Loucy (cell line): ENCODE results near the gene SPOCK3.

ENCODE experiments used
- H2AFZ ChIP-seq: fragments of 200-600 bp; sonication (generic); 2 replicates; pipeline ENCODE4 v1.6.0; 2016; ENCODE audit warnings: antibody characterized with exemption, mild to moderate bottlenecking, low read length, moderate library complexity
- H3F3A ChIP-seq: fragments of 200-600 bp; 2 replicates; pipeline ENCODE4 v1.6.0; 2016; ENCODE audit warnings: antibody characterized with exemption, low read depth, mild to moderate bottlenecking
- H3K27me3 ChIP-seq: fragments of 200-600 bp; sonication (generic); 2 replicates; pipeline ENCODE4 v1.6.1; 2014; ENCODE audit warnings: low read length, mild to moderate bottlenecking; ENCODE audit not compliant: insufficient read depth, poor library complexity, severe bottlenecking
- H3K36me3 ChIP-seq: fragments of 200-600 bp; sonication (generic); 2 replicates; pipeline ENCODE4 v1.6.1; 2016; ENCODE audit warnings: low read length; ENCODE audit not compliant: insufficient read depth
- H3K4me1 ChIP-seq: fragments of 200-600 bp; sonication (generic); 2 replicates; pipeline ENCODE4 v1.5.1; 2014; ENCODE audit warnings: low read length, mild to moderate bottlenecking; ENCODE audit not compliant: insufficient read depth, poor library complexity, severe bottlenecking
- H3K4me2 ChIP-seq: fragments of 200-600 bp; sonication (generic); 2 replicates; pipeline ENCODE4 v1.6.0; 2014; ENCODE audit warnings: antibody characterized with exemption, low read length, low read depth, mild to moderate bottlenecking; ENCODE audit not compliant: poor library complexity, severe bottlenecking
- H3K4me3 ChIP-seq: fragments of 200-600 bp; sonication (generic); 2 replicates; pipeline ENCODE4 v1.5.1; 2014; ENCODE audit warnings: low read length, mild to moderate bottlenecking, mixed read lengths; ENCODE audit not compliant: poor library complexity, severe bottlenecking
- H3K79me2 ChIP-seq: fragments of 200-600 bp; sonication (generic); 2 replicates; pipeline ENCODE4 v1.6.1; 2014; ENCODE audit warnings: low read length; ENCODE audit not compliant: insufficient read depth
- H3K9ac ChIP-seq: fragments of 200-600 bp; sonication (generic); 2 replicates; pipeline ENCODE4 v1.6.0; 2014; ENCODE audit warnings: mild to moderate bottlenecking, low read depth, low read length, moderate library complexity; ENCODE audit not compliant: poor library complexity, severe bottlenecking
- H3K9me2 ChIP-seq: fragments of 200-600 bp; sonication (generic); replicated peaks from 2 replicates; pipeline ENCODE4 v1.6.1; 2016; ENCODE audit warnings: low read depth, low read length, mixed read lengths
- H3K9me3 ChIP-seq: fragments of 200-600 bp; sonication (generic); 2 replicates; pipeline ENCODE4 v1.6.1; 2014; ENCODE audit warnings: mild to moderate bottlenecking, antibody characterized with exemption, low read length, low read depth; ENCODE audit not compliant: insufficient read depth
- H4K20me1 ChIP-seq: fragments of 200-600 bp; sonication (generic); 2 replicates; pipeline ENCODE4 v1.6.0; 2014; ENCODE audit warnings: antibody characterized with exemption, low read length, mild to moderate bottlenecking; ENCODE audit not compliant: insufficient read depth, poor library complexity, severe bottlenecking
- CTCF ChIP-seq: fragments of 200-600 bp; sonication (generic); conservative IDR thresholded peaks from 2 replicates; pipeline ENCODE4 v1.5.1; 2014; ENCODE audit warnings: mild to moderate bottlenecking, antibody characterized with exemption, low read length
- EZH2phosphoT487 ChIP-seq: fragments of 200-600 bp; IDR thresholded peaks from 2 replicates; pipeline ENCODE4 v1.6.1; 2018; ENCODE audit warnings: antibody characterized with exemption, mild to moderate bottlenecking, moderate library complexity, borderline replicate concordance

SPOCK3 gene

GRCh38 chr4:166846939-166847338 is 387.4 kb downstream of the SPOCK3 start:
- Histone ChIP-seq H3K79me2 (no peaks in the 10 kb centered on the region), H3K9ac (no peak overlapping the region), H3F3A (no peaks in the 10 kb centered on the region), H3K4me2 (no peak overlapping the region), H4K20me1 (no peaks in the 10 kb centered on the region), H2AFZ (no peak overlapping the region), H3K4me3 (no peak overlapping the region), H3K27me3 (no peaks in the 10 kb centered on the region), H3K9me3 (no peaks in the 10 kb centered on the region), H3K9me2 (no peaks in the 10 kb centered on the region), H3K4me1 (no peaks in the 10 kb centered on the region), H3K36me3 (no peaks in the 10 kb centered on the region)
- no peak for TF ChIP-seq CTCF
- no peak for TF ChIP-seq EZH2phosphoT487

GRCh38 chr4:166842795-166843261 is 391.5 kb downstream of the SPOCK3 start:
- Histone ChIP-seq H3K4me2 (no peak overlapping the region), H3K9ac (no peak overlapping the region), H3K9me3 (no peaks in the 10 kb centered on the region), H3K4me3 (no peak overlapping the region), H4K20me1 (no peaks in the 10 kb centered on the region), H3K36me3 (no peaks in the 10 kb centered on the region), H2AFZ (no peak overlapping the region), H3F3A (no peaks in the 10 kb centered on the region), H3K79me2 (no peaks in the 10 kb centered on the region), H3K27me3 (no peaks in the 10 kb centered on the region), H3K4me1 (no peaks in the 10 kb centered on the region), H3K9me2 (no peaks in the 10 kb centered on the region)
- no peak for TF ChIP-seq CTCF
- no peak for TF ChIP-seq EZH2phosphoT487

- H3K9ac ChIP-seq: no peak overlapping the region
- H3K4me3 ChIP-seq: no peak overlapping the region
- no peaks in the 10 kb centered on the region for H3K36me3 ChIP-seq
- no peaks in the 10 kb centered on the region for H3F3A ChIP-seq
- H3K9me2 ChIP-seq: no peaks in the 10 kb centered on the region
- H3K4me2 ChIP-seq: no peak overlapping the region
- TF ChIP-seq CTCF (no peak), EZH2phosphoT487 (no peak)
- no peaks in the 10 kb centered on the region for H3K9me3 ChIP-seq
- no peaks in the 10 kb centered on the region for H4K20me1 ChIP-seq
- no peaks in the 10 kb centered on the region for H3K27me3 ChIP-seq
- no peaks in the 10 kb centered on the region for H3K79me2 ChIP-seq
- H2AFZ ChIP-seq: no peak overlapping the region
- H3K4me1 ChIP-seq: no peaks in the 10 kb centered on the region
These were observed 394.6 kb downstream of the SPOCK3 start for GRCh38 chr4:166839615-166840251.
